CD4-positive, alpha-beta T cell (primary cell): ENCODE data around the gene S100A4. TPM values are rescaled to one million over a fixed set of nuclear protein-coding genes. Genes with fewer than 3 reads are reported as not detected.

Source experiments
- ATAC-seq: fragments of 200-7000 bp; cut with Tn5 transposase; one replicate; pipeline ENCODE4 v1.10.0; 2022; ENCODE audit warnings: mild to moderate bottlenecking; ENCODE audit not compliant: poor library complexity
- CTCF ChIA-PET: fragments of 350-600 bp; sonication (Branson Sonifier 250); formaldehyde crosslinking; loops from one replicate; lab custom pipeline; 2021; ENCODE audit warnings: antibody characterized with exemption, inconsistent platforms; lab: Charles Lee
- POLR2A ChIA-PET: fragments of 350-600 bp; sonication (Branson Sonifier 250); formaldehyde crosslinking; loops from one replicate; lab custom pipeline; 2021; ENCODE audit warnings: antibody characterized with exemption, inconsistent platforms; lab: Charles Lee
- DNase-seq, 14 experiments: peaks; one replicate each; pipeline ENCODE4 v3.0.0-alpha.2; 2013 to 2020; ENCODE audit warnings: mixed read lengths in 2 of 14
- H3K27ac ChIP-seq, 2 donors: one replicate each; pipeline versions ENCODE4 v1.5.1 to v1.7.0; 2013; ENCODE audit warnings: low read length in 2 of 2, low read depth in 1 of 2, mild to moderate bottlenecking in 1 of 2
- H3K27me3 ChIP-seq, 2 experiments: 1 replicate in 1 of 2; 2 replicates in 1 of 2; pipeline versions ENCODE4 v1.6.1 to v1.7.0; 2013; ENCODE audit warnings: low read length in 2 of 2, control low read depth in 1 of 2, mild to moderate bottlenecking in 1 of 2, moderate library complexity in 1 of 2; ENCODE audit not compliant: insufficient read depth in 2 of 2, control insufficient read depth in 1 of 2
- H3K36me3 ChIP-seq: one replicate; pipeline ENCODE4 v1.6.1; 2013; ENCODE audit warnings: low read length, control low read depth; ENCODE audit not compliant: insufficient read depth
- H3K4me1 ChIP-seq: one replicate; pipeline ENCODE4 v1.6.1; 2013; ENCODE audit warnings: low read length, control low read depth; ENCODE audit not compliant: insufficient read depth
- H3K4me3 ChIP-seq: one replicate; pipeline ENCODE4 v1.5.1; 2013; ENCODE audit warnings: mild to moderate bottlenecking, low read length, moderate library complexity
- H3K9me3 ChIP-seq, 2 experiments: 1 replicate in 1 of 2; 2 replicates in 1 of 2; pipeline versions ENCODE4 v1.6.1 to v1.7.0; 2013; ENCODE audit warnings: low read length in 2 of 2, mild to moderate bottlenecking in 2 of 2, control low read depth in 1 of 2, moderate library complexity in 1 of 2; ENCODE audit not compliant: control insufficient read depth in 1 of 2, insufficient read depth in 1 of 2
- H3K27ac Mint-ChIP-seq: one replicate; pipeline ENCODE4 v1.8.0; 2020; ENCODE audit warnings: mixed read lengths
- H3K27me3 Mint-ChIP-seq: one replicate; pipeline ENCODE4 v1.8.0; 2021; ENCODE audit warnings: mixed read lengths
- H3K36me3 Mint-ChIP-seq: one replicate; pipeline ENCODE4 v1.8.0; 2021; ENCODE audit warnings: low read depth, mixed read lengths
- H3K4me1 Mint-ChIP-seq: one replicate; pipeline ENCODE4 v1.8.0; 2021; ENCODE audit warnings: low read depth, mixed read lengths
- H3K4me3 Mint-ChIP-seq: one replicate; pipeline ENCODE4 v1.8.0; 2020; ENCODE audit warnings: mild to moderate bottlenecking, mixed read lengths
- H3K9me3 Mint-ChIP-seq: one replicate; pipeline ENCODE4 v1.8.0; 2020; ENCODE audit warnings: mixed read lengths
- CTCF ChIP-seq: fragments of 200-600 bp; IDR thresholded peaks from one replicate; pipeline ENCODE4 v1.8.0; 2022; ENCODE audit warnings: antibody characterized with exemption, mild to moderate bottlenecking
- intact Hi-C, 2 experiments: fragments of 100-400 bp; cut with DNase I in 1 of 2; cut with micrococcal nuclease in 1 of 2; formaldehyde crosslinking; loops; one replicate each; pipeline versions ENCODE4 v1.15.1 to v1.9.0; 2023 to 2025; cut with DNase I, micrococcal nuclease
- total RNA-seq, 174 experiments: library from RNA in 2 of 174; stranded (reverse) in 2 of 174; gene quantifications; one replicate each; pipeline ENCODE4 v1.2.3 and lab custom pipeline; 2021 to 2026

Gene S100A4
- total RNA-seq, 2 experiments from 2014 or later = 297 to 299 TPM

- H3K4me1 Mint-ChIP-seq = no peaks in the 10 kb centered on the region
- ATAC-seq (no peak), DNase-seq (no peak)
- TF ChIP-seq CTCF = no peak
- Histone ChIP-seq H3K36me3 (no peaks in the 10 kb centered on the region), H3K4me3 (no peak overlapping the region), H3K9me3 (no peaks in the 10 kb centered on the region), H3K27me3 (no peaks in the 10 kb centered on the region), H3K27ac (no peak overlapping the region), H3K4me1 (no peaks in the 10 kb centered on the region)
- no peaks in the 10 kb centered on the region for H3K36me3 Mint-ChIP-seq
- POLR2A ChIA-PET = no interaction called here
- CTCF ChIA-PET = no interaction called here
- no peaks in the 10 kb centered on the region for H3K9me3 Mint-ChIP-seq
- H3K27ac Mint-ChIP-seq = no peak overlapping the region
- no peaks in the 10 kb centered on the region for H3K27me3 Mint-ChIP-seq
- intact Hi-C loops = no loop called here
- H3K4me3 Mint-ChIP-seq = no peak overlapping the region
Observed at GRCh38 chr1:153587314-153587713, 41.7 kb upstream of the S100A4 start.

GRCh38 chr1:153586347-153586746 is 40.7 kb upstream of the S100A4 start:
- H3K9me3 Mint-ChIP-seq = no peaks in the 10 kb centered on the region
- H3K4me3 Mint-ChIP-seq = no peak overlapping the region
- H3K27ac Mint-ChIP-seq = no peak overlapping the region
- intact Hi-C loops = no loop called here
- no peaks in the 10 kb centered on the region for H3K27me3 Mint-ChIP-seq
- CTCF ChIA-PET = no interaction called here
- ATAC-seq = no peak
- H3K27me3 ChIP-seq = no peaks in the 10 kb centered on the region
- H3K36me3 Mint-ChIP-seq = no peaks in the 10 kb centered on the region
- H3K4me1 ChIP-seq = no peaks in the 10 kb centered on the region
- no peaks in the 10 kb centered on the region for H3K9me3 ChIP-seq
- POLR2A ChIA-PET = no interaction called here
- no peaks in the 10 kb centered on the region for H3K4me1 Mint-ChIP-seq
- no peak overlapping the region for H3K4me3 ChIP-seq
- no peak for DNase-seq
- TF ChIP-seq CTCF = no peak
- no peaks in the 10 kb centered on the region for H3K36me3 ChIP-seq
- no peak overlapping the region for H3K27ac ChIP-seq

- Histone ChIP-seq H3K27me3 (no peaks in the 10 kb centered on the region), H3K4me3 (no peak overlapping the region), H3K4me1 (no peaks in the 10 kb centered on the region), H3K27ac (no peak overlapping the region), H3K9me3 (no peaks in the 10 kb centered on the region), H3K36me3 (no peaks in the 10 kb centered on the region)
- ATAC-seq (no peak), DNase-seq (no peak)
- intact Hi-C loops = no loop called here
- no peaks in the 10 kb centered on the region for H3K4me1 Mint-ChIP-seq
- H3K4me3 Mint-ChIP-seq = no peak overlapping the region
- H3K9me3 Mint-ChIP-seq = no peaks in the 10 kb centered on the region
- ChIA-PET CTCF (no interaction called here), POLR2A (no interaction called here)
- H3K36me3 Mint-ChIP-seq = no peaks in the 10 kb centered on the region
- TF ChIP-seq CTCF = no peak
- H3K27ac Mint-ChIP-seq = no peak overlapping the region
- no peaks in the 10 kb centered on the region for H3K27me3 Mint-ChIP-seq
Observed at GRCh38 chr1:153585006-153585405, 39.4 kb upstream of the S100A4 start.
